GM12873 (cell line): ENCODE data around the gene MRPL9.

Experiments
- CTCF ChIP-seq: IDR thresholded peaks from 2 replicates; pipeline ENCODE4 v1.5.1; 2012; ENCODE audit warnings: low read depth, mild to moderate bottlenecking, moderate library complexity, low read length, control low read depth; ENCODE audit not compliant: insufficient read depth; ENCODE audit errors: missing control alignments

Gene MRPL9

GRCh38 chr1:151733126-151733525 is 30.2 kb downstream of the MRPL9 start:
- no peak for TF ChIP-seq CTCF

- TF ChIP-seq CTCF: no peak
These were observed 33.4 kb downstream of the MRPL9 start for GRCh38 chr1:151729966-151730291.

GRCh38 chr1:151729157-151729965 is 33.9 kb downstream of the MRPL9 start:
- TF ChIP-seq CTCF: no peak

- no peak for TF ChIP-seq CTCF
These were observed 34.9 kb downstream of the MRPL9 start for GRCh38 chr1:151728151-151729054.

- TF ChIP-seq CTCF: no peak
These were observed 39.4 kb downstream of the MRPL9 start for GRCh38 chr1:151723726-151724370.

GRCh38 chr1:151721788-151722510 is 41.3 kb downstream of the MRPL9 start:
- TF ChIP-seq CTCF: no peak
